Mesothelial cell of epicardium (in vitro differentiated cells): ENCODE data around the gene HAUS7. TPM values are rescaled to one million over a fixed set of nuclear protein-coding genes. Genes with fewer than 3 reads are reported as not detected.

Experiments used
- DNase-seq, 2 experiments: peaks; one replicate each; pipeline ENCODE4 v3.0.0; 2021; ENCODE audit warnings: low spot score in 2 of 2; ENCODE audit not compliant: unreplicated experiment in 2 of 2
- H3K27ac Mint-ChIP-seq: 2 replicates; pipeline ENCODE4 v1.8.0; 2021; ENCODE audit warnings: mixed read lengths
- H3K27me3 Mint-ChIP-seq: 2 replicates; pipeline ENCODE4 v1.8.0; 2021; ENCODE audit warnings: low read depth, mixed read lengths
- H3K36me3 Mint-ChIP-seq: 2 replicates; pipeline ENCODE4 v1.8.0; 2021; ENCODE audit warnings: mixed read lengths
- H3K4me1 Mint-ChIP-seq: 2 replicates; pipeline ENCODE4 v1.8.0; 2021; ENCODE audit warnings: mixed read lengths
- H3K4me3 Mint-ChIP-seq: 2 replicates; pipeline ENCODE4 v1.8.0; 2021; ENCODE audit warnings: mild to moderate bottlenecking, moderate library complexity, mixed read lengths
- H3K9me3 Mint-ChIP-seq: 2 replicates; pipeline ENCODE4 v1.8.0; 2021; ENCODE audit warnings: mixed read lengths
- total RNA-seq: library from RNA; stranded (reverse); gene quantifications from 3 replicates; pipeline ENCODE4 v1.2.1, GENCODE V29; 2021
- TF ChIP-seq, protein P1 (sequence below): fragments of 200-600 bp; sonication (generic); IDR thresholded peaks from one replicate; pipeline ENCODE4 v1.5.0; 2021; ENCODE audit warnings: antibody characterized with exemption; ENCODE audit not compliant: unreplicated experiment

Gene HAUS7
- total RNA-seq, 1 donor from 2014 or later: 24.7 TPM

DNA sequence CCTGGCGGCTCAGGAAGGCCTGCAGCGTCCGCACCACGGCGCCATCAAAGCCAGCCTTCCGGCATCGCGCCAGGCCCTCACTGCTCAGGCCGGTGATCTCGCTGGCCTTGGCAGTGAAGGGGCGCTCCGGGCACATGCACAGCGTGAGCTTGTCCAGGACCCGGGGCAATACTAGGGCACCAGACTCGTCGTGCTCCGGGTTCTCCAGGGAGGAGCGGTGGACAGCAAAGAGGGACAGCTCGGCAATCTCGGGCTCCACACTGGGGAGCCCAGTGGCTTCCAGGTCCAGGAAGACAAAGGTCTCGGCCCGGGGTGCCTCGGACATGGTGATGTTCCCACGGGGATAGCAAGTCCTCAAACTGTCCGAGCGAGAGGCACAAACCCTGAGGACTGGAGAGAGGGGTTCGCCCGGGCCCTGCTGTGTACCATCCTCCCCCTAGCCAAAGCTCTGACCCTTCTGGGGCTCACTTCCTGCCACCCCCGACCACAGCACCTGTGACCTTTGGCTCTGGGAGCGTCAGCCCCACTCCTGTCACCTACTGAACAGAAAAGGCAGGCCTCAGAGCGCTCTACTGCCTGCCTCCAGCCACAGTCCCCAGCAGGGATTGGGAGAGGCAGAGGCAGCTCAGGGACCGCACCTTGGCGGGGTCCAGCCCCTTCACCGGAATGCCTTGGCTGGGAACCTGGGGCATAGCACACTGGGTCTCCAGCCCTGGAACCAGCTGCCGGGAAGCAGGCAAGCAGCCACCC is 25.1 kb downstream of the HAUS7 start:
- no peak overlapping the region for H3K27ac Mint-ChIP-seq
- DNase-seq: no peak

DNA sequence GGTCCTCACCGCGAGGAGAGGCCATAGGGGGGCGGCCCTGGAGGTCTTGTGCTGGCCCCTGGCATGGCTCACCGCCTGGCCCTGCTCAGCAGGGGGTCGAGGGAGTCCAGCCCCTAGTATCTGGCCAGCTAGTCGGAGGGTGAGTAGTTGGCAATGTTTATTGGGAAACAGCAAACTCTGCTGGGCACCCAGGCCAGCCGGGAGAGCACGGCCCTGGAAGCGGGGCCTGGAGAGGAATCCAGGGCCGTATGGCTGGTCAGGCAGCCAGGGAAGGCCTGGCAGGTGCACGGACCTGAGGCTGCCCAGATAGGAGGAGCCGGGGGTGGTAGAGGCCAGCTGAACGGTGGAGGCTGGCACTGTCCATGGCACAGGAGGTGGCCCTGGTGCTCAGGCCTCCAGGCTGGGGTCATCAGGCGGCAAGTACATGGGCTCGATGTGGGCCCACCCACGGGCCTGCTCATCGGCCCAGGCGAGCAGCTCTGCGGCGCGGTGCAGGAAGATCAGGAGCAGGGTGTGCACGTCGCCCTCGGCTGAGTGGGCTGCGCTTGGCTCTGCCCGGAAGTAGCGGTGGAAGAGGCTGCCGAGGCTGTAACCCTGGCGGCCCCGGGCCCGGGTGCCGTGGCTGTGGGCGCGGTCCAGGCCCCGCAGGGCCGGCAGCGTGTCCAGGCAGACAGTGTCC is 25.9 kb downstream of the HAUS7 start:
- no peak overlapping the region for H3K27ac Mint-ChIP-seq
- H3K4me3 Mint-ChIP-seq: no peak overlapping the region
- DNase-seq: no peak
- TF ChIP-seq, protein P1, sequence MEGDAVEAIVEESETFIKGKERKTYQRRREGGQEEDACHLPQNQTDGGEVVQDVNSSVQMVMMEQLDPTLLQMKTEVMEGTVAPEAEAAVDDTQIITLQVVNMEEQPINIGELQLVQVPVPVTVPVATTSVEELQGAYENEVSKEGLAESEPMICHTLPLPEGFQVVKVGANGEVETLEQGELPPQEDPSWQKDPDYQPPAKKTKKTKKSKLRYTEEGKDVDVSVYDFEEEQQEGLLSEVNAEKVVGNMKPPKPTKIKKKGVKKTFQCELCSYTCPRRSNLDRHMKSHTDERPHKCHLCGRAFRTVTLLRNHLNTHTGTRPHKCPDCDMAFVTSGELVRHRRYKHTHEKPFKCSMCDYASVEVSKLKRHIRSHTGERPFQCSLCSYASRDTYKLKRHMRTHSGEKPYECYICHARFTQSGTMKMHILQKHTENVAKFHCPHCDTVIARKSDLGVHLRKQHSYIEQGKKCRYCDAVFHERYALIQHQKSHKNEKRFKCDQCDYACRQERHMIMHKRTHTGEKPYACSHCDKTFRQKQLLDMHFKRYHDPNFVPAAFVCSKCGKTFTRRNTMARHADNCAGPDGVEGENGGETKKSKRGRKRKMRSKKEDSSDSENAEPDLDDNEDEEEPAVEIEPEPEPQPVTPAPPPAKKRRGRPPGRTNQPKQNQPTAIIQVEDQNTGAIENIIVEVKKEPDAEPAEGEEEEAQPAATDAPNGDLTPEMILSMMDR: no peak
- peaks cover 2% of the 10 kb centered on the region for H3K4me1 Mint-ChIP-seq
- H3K27me3 Mint-ChIP-seq: no peaks in the 10 kb centered on the region
- peaks cover 4% of the 10 kb centered on the region for H3K9me3 Mint-ChIP-seq
- H3K36me3 Mint-ChIP-seq: no peaks in the 10 kb centered on the region

More for the DNA sequence above, 25.1 kb downstream of the HAUS7 start:
- TF ChIP-seq, protein P1: no peak
- no peak overlapping the region for H3K4me3 Mint-ChIP-seq
- no peaks in the 10 kb centered on the region for H3K9me3 Mint-ChIP-seq
- peaks cover 2% of the 10 kb centered on the region for H3K36me3 Mint-ChIP-seq
- no peaks in the 10 kb centered on the region for H3K27me3 Mint-ChIP-seq
- H3K4me1 Mint-ChIP-seq: peaks cover 2% of the 10 kb centered on the region

DNA sequence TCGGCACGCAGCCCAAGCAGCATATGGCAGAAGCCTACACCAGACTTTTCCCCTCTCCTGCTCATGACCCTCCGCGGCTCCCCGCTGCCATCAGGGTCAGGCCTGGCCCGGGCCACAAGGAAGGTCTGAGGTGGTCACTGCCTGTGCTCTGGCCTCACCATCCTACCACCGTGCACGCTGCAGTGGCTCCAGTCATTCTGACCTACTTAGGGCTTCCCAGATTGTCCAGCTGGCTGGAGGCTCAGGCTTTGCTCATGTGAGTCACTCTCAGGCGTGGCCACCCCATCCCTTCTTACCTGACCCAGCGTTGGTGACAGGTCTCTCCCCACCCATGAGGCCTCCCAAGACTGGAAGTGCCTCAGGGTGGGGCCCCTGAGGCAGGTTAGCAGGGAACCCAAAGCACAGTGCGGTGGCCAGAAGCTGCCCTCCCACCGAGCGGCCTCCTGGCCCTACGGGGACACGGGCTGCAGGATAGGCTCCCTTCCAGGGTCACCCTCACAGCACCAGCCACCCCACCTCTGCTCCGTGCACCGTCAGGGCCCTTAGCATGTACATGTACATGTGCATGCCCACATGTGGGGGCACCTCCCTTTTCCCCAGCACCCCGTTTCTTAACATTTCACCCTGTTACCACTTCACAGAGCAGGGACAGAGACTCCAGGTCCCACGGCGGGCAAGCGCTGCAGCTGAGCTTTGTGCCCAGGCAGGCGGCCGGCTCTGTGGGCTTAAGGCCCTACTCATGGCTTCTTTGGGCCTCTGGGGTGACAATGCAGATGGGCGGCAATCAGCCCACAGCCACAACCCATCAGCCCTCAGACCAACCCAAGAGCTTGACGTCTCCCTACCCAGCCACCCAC is 26.7 kb downstream of the HAUS7 start:
- Mint-ChIP-seq H3K4me1 (peaks cover 2% of the 10 kb centered on the region), H3K27ac (no peak overlapping the region), H3K9me3 (peaks cover 4% of the 10 kb centered on the region), H3K27me3 (no peaks in the 10 kb centered on the region), H3K4me3 (no peak overlapping the region), H3K36me3 (no peaks in the 10 kb centered on the region)
- TF ChIP-seq, protein P1: no peak
- DNase-seq: no peak

DNA sequence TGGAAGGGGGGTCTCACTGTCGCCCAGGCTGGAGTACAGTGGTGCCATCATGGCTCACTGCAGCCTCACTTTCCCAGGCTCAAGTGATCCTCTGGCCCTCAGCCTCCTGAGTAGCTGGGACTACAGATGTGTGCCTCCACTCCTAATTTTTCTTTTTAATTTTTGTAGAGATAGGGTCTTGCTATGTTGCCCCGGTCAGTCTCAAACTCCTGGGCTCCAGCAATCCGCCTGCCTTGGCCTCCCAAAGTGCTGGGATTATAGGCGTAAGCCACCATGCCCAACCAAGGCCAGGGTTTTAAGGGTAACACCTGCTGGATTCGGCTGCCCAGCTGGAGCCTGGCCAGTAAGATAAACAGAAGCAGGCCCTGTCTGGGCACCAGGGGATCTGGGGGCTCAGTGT is 27.9 kb downstream of the HAUS7 start:
- Mint-ChIP-seq H3K9me3 (peaks cover 4% of the 10 kb centered on the region), H3K4me3 (no peak overlapping the region), H3K36me3 (no peaks in the 10 kb centered on the region), H3K27ac (no peak overlapping the region), H3K4me1 (peaks cover 2% of the 10 kb centered on the region), H3K27me3 (no peaks in the 10 kb centered on the region)
- no peak for DNase-seq
- TF ChIP-seq, protein P1: no peak

DNA sequence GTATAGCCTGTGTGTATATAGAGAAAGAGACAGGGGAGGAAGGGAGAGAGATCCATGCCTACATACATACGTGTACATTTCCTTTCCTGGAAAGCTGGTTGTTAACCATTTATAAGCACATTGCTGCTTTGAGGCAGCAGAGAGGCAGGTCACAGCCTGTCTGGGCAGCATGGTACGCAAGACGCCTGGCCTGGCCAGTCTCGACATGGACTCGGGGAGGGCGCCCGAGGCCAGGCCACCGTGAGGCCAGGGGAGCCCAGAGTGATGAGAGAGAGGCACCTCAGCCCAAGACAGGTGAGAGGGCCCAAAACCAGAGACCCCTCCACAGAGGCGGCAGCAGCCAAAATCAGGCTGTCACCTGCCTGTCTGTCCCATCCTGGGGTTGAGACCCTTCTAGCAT is 28.4 kb downstream of the HAUS7 start:
- peaks cover 2% of the 10 kb centered on the region for H3K4me1 Mint-ChIP-seq

More for the DNA sequence above, 28.4 kb downstream of the HAUS7 start:
- no peaks in the 10 kb centered on the region for H3K36me3 Mint-ChIP-seq
- H3K4me3 Mint-ChIP-seq: no peak overlapping the region
- no peak overlapping the region for H3K27ac Mint-ChIP-seq
- TF ChIP-seq, protein P1: no peak
- H3K9me3 Mint-ChIP-seq: peaks cover 4% of the 10 kb centered on the region
- DNase-seq: no peak
- H3K27me3 Mint-ChIP-seq: no peaks in the 10 kb centered on the region
